Stimulated activated CD4-positive, alpha-beta T cell treated with anti-CD3 and anti-CD28 coated beads, Interleukin-2, amount 100 ng/mL, for 24 hours (primary cell): ENCODE data around the gene CCNI.
"Not testable (repeated sequence)": the region's sequence is repeated elsewhere in the genome, so short reads cannot be mapped to it uniquely, and the experiment has no call there.

Experiments used
- DNase-seq, 2 donors: peaks; one replicate each; pipeline ENCODE4 v3.0.0-alpha.2; 2020

Gene CCNI

DNA sequence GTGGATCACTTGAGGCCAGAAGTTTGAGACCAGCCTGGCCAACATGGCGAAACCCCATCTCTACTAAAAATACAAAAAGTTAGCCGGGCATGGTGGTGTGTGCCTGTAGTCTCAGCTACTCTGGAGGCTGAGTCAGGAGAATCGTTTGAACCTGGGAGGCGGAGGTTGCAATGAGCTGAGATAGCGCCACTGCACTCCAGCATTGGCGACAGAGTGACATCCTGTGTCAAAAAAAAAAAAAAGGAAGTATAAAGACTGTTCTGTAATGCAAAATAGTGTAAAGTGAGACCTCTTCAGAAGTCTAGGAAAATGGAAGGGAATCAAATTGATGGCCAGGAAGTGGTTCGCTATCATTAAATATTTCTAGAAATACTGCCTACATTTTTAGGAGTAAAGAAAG lies 5.0 kb upstream of the CCNI start:
- DNase-seq: not testable (repeated sequence)

DNA sequence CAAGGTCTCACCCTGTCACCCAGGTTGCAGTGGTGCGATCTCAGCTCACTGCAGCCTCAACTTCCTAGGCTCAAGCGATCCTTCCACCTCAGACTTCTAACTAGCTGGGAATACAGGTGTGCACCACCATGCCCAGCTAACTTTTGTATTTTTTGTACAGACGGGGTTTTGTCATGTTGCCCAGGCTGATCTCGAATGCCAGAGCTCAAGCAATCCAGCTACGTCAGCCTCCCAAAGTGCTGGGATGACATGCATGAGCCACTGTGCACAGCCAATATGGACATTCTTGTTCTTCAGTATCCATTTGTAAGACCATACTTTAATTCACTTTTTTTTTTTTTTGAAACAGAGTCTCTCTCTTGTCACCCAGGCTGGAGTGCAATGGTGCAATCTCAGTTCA lies 3.5 kb upstream of the CCNI start:
- no peak for DNase-seq

DNA sequence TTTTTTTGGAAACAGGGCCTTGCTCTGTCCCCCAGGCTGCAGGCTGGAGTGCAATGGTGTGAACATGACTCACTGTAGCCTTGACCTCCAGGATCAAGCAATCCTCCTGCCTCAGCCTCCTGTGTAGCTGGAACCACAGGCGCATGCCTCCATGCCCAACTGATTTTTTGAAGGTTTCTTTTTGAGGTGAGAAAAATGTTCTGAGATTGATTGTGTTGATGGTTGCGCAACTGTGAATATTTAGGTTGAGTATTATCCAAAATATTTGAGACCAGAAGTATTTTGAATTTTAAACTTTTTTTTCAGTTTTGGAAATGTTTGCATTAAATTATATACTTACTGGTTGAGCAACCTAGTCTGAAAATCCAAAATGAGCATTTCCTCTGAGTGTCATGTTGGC lies 2.6 kb upstream of the CCNI start:
- no peak for DNase-seq

DNA sequence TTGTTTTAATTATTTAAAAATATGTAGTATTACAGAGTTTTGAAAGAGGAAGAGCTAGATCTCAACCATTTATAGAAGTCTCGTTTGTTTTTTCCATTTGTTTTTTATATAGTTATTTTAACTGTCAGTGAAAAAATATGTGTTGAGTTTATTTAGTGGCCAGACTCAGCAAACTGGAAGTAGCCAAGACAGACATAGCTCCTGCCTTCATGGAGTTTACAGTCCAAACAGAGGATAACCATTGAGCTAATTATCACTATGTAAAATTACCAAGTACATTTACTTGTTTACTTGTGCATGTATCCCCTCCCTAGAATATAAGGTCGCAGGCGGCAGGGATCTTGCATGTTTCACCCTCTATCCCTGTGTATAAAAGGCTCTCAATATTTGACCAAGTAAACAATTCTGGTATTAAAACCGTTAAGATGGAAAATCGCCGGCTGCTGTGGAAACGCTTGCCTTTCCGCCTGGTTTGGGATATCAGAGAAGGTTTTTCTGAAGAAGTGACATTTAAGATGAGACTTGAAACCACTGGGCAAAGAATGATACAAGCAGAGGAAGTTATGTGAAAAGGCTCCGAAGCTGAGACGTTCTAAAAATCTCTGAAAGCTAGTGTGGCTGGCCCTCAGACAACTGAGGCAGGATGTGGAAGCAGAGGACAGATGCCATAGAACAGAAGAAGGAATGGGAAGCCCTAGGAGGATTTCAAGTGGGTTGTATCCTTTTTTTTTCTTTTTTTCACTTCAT lies 1.3 kb upstream of the CCNI start:
- peak in 1 of 2 donors; percentile 8 for DNase-seq

DNA sequence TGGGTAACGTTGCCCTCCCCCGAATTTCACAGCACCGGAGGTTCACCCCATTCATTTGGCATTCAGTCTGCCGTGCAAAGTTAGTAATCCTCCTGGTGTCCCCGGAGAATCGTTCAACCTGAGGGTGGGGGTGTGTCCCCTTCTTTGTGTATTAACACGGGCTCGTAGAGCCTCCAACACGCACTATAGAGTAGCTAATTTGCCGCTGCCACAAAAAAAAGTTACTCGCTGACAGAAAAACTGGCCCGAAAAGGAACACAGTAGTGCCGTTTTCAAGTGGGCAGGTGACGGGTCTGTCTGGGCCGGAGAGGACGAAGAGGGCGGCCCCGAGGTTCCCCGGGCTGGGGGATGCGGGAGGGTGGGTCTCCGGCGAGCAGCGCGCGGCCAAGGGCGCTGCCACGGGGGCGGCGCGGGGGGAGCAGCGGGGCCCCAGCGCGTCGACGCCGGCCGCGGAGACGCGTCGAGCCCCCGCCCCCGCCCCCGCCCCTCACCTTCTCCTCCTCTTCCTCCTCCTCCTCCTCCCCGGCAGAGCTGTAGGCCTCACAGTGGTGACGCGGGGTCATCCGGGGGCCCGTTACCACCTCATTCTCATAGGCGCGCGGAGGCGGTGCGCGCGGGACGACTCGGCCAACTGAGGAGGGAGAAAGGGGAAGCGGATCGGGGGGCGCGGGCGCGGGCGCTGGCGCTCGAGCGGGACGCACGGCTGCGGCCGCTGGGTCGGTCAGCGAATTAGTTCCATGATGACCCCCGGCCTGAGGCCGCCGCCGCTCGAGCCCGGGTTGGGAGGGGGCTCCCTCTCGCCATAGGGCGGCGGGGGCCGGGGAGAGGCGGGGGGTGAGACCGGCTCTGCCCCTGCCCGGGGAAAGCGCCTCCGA lies 571 bp downstream of the CCNI start:
- peak; percentile 74 to 79 for DNase-seq

DNA sequence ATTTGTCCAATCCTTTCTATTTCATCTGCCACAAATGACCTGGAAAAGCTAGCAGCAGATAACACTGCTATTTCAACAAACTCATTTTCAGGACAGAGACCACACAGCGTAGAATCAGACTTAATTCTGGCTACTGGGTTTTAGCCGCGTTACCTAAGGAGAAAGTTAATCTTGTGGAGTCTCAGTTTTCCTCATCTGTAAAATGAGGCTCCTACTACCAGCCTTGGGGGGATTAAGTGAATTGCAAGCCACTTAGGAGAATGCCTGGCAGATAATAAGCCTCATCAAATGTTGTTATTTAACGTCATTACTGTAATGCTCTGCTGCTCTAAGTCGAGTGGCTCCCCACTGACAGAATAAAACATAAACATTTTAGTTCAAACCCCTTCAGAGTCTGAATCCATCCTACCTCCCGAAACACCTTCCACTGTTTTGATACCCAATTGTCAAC lies 1.4 kb downstream of the CCNI start:
- DNase-seq: no peak

DNA sequence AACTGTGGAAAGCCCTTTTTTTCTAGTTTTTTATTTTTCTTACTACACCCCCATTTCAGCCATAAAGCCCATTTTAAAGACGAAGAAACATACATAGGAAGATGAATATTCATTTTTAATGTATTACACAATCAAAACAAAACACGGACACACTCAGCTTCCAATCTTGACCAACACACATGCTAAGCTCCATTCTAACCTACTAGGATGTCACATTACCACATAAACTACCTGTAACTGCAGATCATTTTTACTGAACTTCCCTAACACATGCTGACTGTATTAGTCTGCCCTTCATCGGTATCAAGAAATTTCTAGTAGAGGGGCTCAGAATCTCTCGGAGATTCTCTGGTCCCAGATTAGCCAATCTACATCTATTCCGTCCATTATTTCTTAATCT lies 1.8 kb downstream of the CCNI start:
- no peak for DNase-seq

DNA sequence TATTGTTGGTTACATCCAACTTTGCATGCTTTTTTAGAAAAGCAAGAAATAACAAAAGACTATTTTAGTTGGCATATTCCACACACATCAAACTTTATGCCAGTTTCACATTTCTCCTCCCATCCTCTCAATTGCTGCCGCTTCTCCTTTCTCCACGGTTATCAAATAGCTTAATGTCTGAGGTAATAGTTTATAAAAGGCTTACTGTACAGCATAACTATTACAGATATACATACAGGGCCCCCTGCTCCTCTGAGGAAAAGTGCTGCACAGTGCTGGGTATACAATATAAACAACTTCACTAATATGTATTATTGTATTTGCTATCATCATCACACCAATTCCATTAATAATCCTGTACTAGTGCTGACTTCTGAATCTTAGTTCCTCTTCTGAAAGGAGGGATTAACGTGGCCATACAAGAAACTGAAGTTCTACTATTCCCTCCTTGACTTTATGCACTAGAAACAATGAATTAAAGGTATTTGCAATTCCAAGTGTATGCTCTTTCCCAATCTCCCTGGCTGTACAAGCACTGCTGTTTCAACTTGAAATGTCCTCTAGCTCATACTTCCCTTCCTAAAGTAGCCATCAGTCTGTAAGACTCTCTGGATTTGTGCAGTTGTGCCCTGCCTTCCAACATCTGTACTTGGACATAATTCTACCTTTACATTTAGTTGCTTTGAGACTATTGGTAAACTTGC lies 2.5 kb downstream of the CCNI start:
- DNase-seq: no peak

DNA sequence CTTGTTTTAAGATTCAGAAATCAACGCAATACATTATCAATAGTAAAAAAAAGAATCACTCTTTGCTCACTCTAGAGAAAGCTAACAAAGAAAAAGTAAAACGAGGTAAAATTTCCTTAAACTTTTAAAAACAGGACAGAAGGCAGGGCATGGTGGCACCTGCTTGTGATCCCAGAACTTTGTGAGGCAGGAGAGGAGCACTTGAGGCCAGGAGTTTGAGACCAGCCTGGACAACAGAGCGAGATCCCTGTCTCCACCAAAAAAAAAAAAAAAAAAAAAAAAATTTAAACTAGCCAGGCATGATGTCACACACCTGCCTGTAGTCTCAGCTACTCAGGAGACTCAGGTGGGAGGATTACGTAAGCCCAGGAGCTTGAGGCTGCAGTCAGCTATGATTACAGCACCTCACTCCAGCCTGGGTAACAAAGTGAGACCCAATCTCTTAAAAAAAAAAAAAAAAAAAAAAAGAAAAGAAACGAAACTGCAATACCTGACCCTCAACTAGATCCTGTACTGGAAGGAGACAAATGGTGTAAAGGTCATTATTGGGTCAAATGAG lies 3.5 kb downstream of the CCNI start:
- no peak for DNase-seq

DNA sequence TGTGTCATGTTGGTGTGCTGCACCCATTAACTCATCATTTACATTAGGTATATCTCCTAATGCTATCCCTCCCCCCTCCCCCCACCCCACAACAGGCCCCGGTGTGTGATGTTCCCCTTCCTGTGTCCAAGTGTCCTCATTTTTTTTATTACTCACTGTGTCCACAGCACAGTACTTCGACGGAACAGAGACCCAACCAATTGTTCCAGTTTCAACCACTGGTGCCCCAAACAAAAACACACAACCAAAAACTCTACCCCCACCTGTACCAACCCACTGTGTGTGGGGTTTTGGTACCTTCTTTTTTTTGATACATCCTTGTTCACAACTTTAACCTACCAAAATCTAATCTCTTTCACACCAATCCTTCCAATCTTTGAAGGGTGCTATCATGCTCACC lies 6.3 kb downstream of the CCNI start:
- not testable (repeated sequence) for DNase-seq

DNA sequence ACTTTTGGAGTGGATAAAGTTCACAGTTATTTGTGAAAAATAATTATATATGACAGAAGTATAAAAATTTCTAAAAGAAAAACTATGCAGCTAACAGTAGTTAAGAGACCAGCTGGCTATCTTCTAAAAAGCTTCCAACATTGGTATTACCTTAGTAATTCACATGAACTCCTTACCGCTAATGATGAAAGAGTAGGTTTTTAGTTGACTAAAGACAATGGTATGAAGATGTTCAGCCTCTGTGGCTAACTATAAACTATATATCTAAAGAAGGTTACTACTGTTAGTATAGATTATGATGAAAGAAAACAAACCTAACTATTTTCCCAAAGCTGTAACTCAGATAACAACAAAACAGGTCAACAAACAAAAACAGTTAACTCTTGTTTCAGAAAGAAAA lies 10.4 kb downstream of the CCNI start:
- no peak for DNase-seq

DNA sequence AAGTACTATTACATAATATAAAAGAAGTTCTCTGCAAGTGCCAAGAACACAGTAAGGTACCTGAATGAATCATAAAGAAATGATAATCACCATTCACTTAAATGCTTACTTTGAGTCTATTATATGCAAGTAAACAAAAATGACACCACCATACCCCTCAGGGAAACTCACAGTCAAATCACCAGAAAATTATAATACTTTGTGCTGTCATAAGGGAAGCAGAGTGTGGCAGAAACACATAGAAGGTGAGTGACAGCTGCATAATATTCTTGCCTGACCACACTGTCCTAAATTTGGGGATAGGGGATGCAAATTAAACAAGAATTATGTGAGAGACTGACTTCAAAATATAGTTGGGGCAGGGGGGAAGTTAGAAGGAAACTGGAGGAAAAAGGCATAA lies 12.9 kb downstream of the CCNI start:
- DNase-seq: no peak

DNA sequence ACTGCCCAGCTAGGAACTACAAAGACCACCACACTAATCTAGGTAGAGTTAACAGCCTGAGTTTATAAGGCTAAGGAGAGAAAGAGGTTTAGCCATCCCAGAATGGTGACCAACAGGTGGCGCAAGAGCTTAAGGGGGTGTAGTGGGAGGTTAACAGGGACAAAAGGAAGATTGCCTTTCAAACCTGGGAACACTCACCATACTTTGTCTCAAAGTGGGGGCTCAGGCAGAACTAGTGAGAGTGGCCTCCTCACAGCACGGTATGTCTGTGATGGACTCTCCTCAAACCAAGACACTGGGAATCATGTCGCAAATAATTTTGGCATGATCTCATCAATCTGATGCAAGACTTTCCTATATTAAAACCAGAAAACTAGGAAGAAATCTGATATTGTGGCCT lies 23.4 kb downstream of the CCNI start:
- DNase-seq: peak; percentile 69 to 76

DNA sequence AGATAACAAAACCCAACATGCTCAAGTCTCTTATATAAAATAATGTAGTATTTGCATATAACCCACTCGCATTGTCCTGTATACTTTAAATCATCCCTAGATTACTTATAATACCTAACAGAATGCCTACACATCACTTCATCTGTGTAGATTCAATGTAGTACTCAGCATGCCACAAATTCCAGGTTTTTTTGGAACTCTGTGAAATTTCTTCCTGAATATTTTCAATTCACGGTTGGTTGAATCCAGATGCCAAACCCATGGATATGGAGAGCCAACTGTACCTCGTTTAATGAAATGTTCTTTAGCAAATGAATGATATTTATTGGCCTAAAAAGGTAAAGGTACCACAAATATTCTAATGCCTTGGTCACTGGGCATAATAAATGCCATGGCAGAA lies 24.8 kb downstream of the CCNI start:
- no peak for DNase-seq

DNA sequence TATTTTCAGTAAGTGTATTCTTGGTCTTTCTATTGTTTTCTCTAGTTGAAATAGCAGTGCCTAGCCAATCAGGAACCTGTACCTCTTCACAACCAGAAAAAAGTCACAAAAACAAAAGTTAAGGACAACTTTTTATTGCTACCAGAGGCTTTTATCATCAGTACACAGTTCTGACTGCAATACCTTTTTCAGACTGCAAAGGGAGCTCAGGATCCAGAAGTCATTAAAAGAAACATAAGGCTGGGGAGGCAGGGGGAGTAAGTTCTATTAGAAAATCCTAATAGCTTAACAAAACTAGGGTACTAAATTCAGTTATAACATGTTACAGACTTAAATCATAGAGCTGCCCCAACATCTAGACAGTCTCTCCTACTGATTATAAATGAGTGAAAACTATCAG lies 28.8 kb downstream of the CCNI start:
- no peak for DNase-seq

DNA sequence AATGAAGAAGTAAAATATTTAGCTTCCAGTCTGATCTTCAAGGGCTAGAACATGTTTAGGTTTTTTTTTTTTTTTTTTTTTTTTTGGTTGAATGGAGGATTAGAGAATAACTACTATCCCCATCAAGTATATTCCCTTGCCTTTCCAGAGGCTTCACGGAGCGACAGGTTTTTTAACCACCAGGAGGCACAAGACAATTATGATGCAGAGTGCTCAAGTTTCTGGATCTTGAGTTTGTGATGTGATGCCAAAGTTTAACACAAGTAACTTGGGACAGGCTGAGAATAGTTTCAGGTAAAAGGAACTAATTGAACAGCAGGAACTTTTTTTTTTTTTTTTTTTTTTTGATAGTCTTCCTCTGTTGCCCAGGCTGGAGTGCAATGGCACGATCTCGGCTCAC lies 30.3 kb downstream of the CCNI start:
- no peak for DNase-seq

DNA sequence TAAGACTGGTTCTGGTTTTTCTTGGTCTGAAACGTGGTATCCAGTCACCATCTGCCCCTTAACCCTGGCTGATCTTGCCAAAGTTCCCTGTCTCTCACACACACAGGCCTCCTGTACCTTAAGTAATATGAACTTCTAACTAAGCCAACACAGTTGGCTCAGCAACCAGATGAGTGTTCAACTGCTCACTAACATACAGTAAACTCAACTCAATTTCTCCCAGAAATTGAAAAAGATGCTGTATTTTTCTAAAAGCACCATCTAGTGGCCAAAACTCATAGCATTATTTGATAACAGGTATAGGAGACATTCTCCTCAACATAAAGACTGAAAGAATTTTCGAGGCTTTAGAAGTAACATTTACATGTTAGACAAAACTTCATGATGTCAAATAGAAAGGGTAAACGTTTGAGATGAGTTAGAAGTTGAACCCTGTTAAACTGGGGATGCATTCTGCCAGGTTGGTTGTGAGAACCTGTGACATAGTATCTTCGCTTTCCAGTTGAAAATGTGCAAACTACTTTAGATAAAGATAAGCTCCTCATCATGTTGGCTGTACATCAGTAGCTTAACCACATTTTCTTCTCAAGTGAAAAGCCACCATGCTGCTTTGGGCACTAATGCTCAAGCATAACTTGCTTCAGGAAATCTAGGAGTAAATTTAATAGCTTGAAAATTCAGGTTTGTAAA lies 31.2 kb downstream of the CCNI start:
- DNase-seq: no peak

DNA sequence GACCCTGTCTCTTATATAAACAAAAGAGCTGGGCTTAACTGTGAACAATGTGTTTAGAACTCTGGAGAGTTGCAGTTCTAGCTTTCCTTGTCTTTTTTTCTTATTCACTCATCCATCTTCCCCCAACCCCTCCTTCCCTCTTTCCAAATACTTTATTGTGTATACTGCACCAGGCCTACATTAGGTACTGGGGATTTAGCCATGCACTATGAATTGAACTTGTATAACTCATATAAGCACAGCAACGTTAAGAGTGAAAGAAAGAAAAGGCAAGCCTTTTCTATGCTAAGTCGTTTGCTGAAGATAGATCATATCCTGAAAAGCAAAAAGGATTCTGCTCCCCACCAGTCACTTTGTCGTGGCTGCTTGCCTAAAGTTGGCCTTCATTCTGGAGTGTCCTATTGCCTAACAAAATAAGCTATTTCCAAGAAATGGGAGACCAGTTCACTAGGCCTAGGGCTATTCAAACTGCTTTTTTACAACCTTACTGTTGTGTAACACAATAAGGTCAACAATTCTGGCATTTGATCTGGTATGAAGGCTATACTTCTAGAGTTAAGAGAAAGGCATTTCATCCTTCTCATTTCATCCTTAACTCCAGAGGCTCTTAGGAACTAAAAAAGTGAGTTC lies 32.2 kb downstream of the CCNI start:
- DNase-seq: no peak

DNA sequence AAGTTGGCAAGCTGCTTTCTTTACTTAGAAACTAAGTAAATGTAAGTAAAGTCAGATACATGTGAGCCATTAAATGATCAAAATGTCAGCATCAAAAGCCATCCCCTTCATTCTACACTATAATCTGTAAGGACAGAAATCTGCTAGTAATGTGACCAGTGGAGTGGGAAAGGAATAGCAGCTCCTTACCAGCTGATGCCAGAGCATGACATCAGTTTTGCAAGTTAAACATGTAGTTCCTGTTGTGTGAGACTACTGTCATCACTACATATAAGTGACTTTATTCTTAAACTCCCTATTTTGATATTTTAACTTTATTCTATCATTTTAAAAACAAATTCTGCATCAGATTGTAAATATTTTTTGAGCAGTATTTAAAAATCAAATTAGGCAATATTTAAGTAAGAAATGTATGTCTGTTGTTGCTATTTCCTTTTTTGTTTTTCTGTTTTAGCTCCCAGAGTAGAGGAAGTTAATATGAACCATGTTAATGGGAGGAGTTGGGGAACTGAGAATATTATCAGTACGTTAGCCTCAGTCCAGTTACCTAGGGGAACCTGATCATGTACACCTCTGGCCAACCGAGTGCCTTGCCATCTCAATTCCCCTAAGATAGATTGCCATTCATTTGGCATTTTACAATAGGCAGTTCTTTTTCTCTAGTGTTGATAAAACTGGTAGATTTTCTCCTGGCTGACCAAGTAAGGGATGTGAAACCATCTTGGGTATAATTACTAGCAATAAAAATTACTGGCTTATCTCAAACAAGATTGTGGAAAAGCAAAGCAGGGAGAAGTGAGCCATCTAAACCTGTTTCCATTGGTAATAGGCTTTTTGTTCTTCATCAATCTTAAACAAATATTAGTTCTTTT lies 34.7 kb downstream of the CCNI start:
- DNase-seq: no peak

DNA sequence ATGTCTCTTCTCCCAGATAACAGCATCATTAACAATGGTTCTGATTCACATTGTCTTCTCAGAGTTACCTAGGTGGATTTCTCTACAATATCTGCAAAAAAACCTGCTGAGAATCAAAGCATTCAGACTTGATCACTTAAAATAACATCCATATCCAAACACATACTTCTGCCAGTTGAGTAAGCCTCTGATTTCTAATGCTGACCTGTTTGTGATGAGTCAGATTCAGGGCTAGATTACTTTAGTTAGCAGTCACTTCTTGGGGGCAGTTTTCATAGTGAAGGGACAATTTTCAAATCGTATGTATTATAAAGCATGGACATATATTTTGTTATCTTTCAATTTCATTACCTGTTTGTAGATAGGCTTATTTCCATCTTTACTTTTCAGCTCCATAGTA lies 35.5 kb downstream of the CCNI start:
- no peak for DNase-seq

DNA sequence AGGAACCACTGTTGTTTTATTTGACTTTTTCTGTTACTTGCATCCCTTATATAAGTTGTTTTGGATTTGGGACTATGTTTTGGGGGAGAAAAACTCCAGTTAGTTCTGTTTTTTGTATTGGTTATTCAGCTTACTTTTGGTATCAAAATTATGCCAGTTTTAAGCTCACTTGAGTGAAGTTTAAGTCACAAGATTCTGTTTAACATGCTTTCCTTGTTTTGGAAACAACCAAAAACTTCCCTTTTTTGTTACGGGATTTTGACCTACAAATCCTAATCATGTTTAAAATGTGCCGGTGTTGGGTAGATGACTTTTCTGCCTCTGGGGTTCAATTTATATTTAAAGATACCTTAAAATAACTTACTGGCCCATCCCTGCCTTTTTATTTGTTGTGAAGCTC lies 36.0 kb downstream of the CCNI start:
- DNase-seq: no peak
